ENCODE results near the gene AFAP1L1.

DNA sequence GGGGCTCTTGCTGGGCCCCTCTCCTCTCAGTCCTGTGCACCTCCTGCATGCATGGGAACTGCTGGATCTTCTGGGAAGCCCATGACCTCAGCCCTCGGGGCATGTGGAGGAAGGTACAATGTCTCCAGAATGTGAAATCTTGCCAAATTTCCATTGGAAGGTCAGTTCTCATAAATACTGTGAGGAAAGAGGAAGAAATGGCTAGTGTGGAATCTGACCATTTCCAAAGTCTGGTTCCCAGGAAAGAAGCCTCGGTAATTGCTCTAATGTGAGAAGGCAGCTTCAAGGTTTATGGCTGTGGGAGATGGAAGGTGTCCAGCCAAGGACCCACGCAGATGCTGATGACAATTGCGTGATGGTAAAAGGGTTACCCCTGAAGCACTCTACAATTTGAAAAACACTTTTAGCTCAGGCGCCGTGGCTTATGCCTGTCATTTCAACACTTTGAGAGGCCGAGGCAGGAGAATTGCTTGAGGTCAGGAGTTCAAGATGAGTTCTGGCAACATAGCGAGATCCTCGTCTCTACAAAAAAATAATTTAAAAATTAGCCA lies 115.5 kb downstream of the AFAP1L1 start:
- TF ChIP-seq, protein P1, sequence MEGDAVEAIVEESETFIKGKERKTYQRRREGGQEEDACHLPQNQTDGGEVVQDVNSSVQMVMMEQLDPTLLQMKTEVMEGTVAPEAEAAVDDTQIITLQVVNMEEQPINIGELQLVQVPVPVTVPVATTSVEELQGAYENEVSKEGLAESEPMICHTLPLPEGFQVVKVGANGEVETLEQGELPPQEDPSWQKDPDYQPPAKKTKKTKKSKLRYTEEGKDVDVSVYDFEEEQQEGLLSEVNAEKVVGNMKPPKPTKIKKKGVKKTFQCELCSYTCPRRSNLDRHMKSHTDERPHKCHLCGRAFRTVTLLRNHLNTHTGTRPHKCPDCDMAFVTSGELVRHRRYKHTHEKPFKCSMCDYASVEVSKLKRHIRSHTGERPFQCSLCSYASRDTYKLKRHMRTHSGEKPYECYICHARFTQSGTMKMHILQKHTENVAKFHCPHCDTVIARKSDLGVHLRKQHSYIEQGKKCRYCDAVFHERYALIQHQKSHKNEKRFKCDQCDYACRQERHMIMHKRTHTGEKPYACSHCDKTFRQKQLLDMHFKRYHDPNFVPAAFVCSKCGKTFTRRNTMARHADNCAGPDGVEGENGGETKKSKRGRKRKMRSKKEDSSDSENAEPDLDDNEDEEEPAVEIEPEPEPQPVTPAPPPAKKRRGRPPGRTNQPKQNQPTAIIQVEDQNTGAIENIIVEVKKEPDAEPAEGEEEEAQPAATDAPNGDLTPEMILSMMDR (IDR thresholded peaks at IDR 0.05; ENCODE audit: poor library complexity), result no peak
- TF ChIP-seq EZH2phosphoT487 (IDR thresholded peaks at IDR 0.05; ENCODE audit: low read depth, severe bottlenecking, unreplicated experiment), result no peak
